HCT116 (cell line): ENCODE results near the gene GTF3C1.

Experiments
- POLR2A ChIP-seq: IDR thresholded peaks from 2 replicates; pipeline ENCODE4 v1.7.0; 2011; ENCODE audit warnings: borderline replicate concordance; ENCODE audit not compliant: insufficient read depth, insufficient read length; ENCODE audit errors: extremely low read depth
- POLR2AphosphoS5 ChIP-seq: IDR thresholded peaks from 2 replicates; pipeline ENCODE4 v1.6.1; 2011; ENCODE audit warnings: mild to moderate bottlenecking, low read depth, low read length, moderate library complexity
- RAD21 ChIP-seq: IDR thresholded peaks from 2 replicates; pipeline ENCODE4 v1.6.1; 2012; ENCODE audit warnings: low read depth, mild to moderate bottlenecking
- REST ChIP-seq: IDR thresholded peaks from 2 replicates; pipeline ENCODE4 v1.6.1; 2012; ENCODE audit warnings: low read depth
- SIN3A ChIP-seq: IDR thresholded peaks from 2 replicates; pipeline ENCODE4 v1.6.1; 2012; ENCODE audit warnings: low read depth
- YY1 ChIP-seq: IDR thresholded peaks from 2 replicates; pipeline ENCODE4 v1.6.1; 2011; ENCODE audit warnings: low read length, low read depth, moderate library complexity, mild to moderate bottlenecking; ENCODE audit not compliant: insufficient replicate concordance; ENCODE audit errors: extremely low read depth
- ZNF274 ChIP-seq: fragments of 200-500 bp; sonication (Bioruptor generic); IDR thresholded peaks from 2 replicates; pipeline ENCODE4 v1.6.1; 2014; ENCODE audit warnings: mild to moderate bottlenecking, low read depth, low read length, inconsistent platforms
- TF ChIP-seq, protein P1 (sequence below), 3 experiments: fragments of 200-600 bp in 1 of 3; sonication (generic) in 1 of 3; IDR thresholded peaks in 2 of 3; conservative IDR thresholded peaks in 1 of 3; 2 replicates each; pipeline ENCODE4 v1.5.1; 2012 to 2017; ENCODE audit warnings: low read depth in 2 of 3, low read length in 2 of 3, antibody characterized with exemption in 1 of 3, borderline replicate concordance in 1 of 3, control low read depth in 1 of 3, mild to moderate bottlenecking in 1 of 3, mixed read lengths in 1 of 3, mixed run types in 1 of 3, moderate library complexity in 1 of 3; ENCODE audit not compliant: insufficient read depth in 1 of 3
- TF ChIP-seq, protein P2 (sequence below): IDR thresholded peaks from 2 replicates; pipeline ENCODE4 v1.6.1; 2012

GRCh38 chr16:27475561-27475960 lies 74.2 kb downstream of the GTF3C1 start:
- TF ChIP-seq YY1 = no peak
- TF ChIP-seq SIN3A = no peak
- TF ChIP-seq ZNF274 = no peak
- TF ChIP-seq, protein P1, sequence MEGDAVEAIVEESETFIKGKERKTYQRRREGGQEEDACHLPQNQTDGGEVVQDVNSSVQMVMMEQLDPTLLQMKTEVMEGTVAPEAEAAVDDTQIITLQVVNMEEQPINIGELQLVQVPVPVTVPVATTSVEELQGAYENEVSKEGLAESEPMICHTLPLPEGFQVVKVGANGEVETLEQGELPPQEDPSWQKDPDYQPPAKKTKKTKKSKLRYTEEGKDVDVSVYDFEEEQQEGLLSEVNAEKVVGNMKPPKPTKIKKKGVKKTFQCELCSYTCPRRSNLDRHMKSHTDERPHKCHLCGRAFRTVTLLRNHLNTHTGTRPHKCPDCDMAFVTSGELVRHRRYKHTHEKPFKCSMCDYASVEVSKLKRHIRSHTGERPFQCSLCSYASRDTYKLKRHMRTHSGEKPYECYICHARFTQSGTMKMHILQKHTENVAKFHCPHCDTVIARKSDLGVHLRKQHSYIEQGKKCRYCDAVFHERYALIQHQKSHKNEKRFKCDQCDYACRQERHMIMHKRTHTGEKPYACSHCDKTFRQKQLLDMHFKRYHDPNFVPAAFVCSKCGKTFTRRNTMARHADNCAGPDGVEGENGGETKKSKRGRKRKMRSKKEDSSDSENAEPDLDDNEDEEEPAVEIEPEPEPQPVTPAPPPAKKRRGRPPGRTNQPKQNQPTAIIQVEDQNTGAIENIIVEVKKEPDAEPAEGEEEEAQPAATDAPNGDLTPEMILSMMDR (IDR thresholded peaks at IDR 0.05 in 2 of 3, conservative IDR thresholded peaks at IDR 0.05 in 1 of 3; ENCODE audit: borderline replicate concordance in 1 of 3, insufficient read depth in 1 of 3, low read depth in 2 of 3, low read length in 2 of 3) = no peak
- no peak for TF ChIP-seq RAD21
- no peak for TF ChIP-seq POLR2AphosphoS5
- no peak for TF ChIP-seq REST
- TF ChIP-seq, protein P2, sequence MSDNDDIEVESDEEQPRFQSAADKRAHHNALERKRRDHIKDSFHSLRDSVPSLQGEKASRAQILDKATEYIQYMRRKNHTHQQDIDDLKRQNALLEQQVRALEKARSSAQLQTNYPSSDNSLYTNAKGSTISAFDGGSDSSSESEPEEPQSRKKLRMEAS = no peak
- TF ChIP-seq POLR2A = no peak
